DND-41 (cell line): ENCODE measurements around the gene RBMS3.

Source experiments
- ATAC-seq: fragments of 200-7000 bp; cut with Tn5 transposase; 3 replicates; pipeline ENCODE4 v1.9.1; 2021; ENCODE audit warnings: low read depth; ENCODE audit not compliant: insufficient read depth
- DNase-seq: peaks from one replicate; pipeline ENCODE4 v3.0.0-alpha.2; 2020
- H2AFZ ChIP-seq: 2 replicates; pipeline ENCODE4 v1.6.0; 2012; ENCODE audit warnings: low read depth, low read length
- H3K27ac ChIP-seq: 2 replicates; pipeline ENCODE4 v1.5.1; 2012; ENCODE audit warnings: low read length, inconsistent platforms
- H3K27me3 ChIP-seq: fragments of 200-600 bp; sonication (generic); 2 replicates; pipeline ENCODE4 v1.6.0; 2012; ENCODE audit warnings: low read length, mild to moderate bottlenecking, inconsistent platforms; ENCODE audit not compliant: insufficient read depth, poor library complexity
- H3K36me3 ChIP-seq: 2 replicates; pipeline ENCODE4 v1.5.1; 2012; ENCODE audit warnings: low read length, inconsistent platforms; ENCODE audit not compliant: insufficient read depth
- H3K4me1 ChIP-seq: 2 replicates; pipeline ENCODE4 v1.5.1; 2012; ENCODE audit warnings: mild to moderate bottlenecking, low read length; ENCODE audit not compliant: insufficient read depth
- H3K4me2 ChIP-seq: 2 replicates; pipeline ENCODE4 v1.6.0; 2012; ENCODE audit warnings: mild to moderate bottlenecking, moderate library complexity, low read length, inconsistent platforms; ENCODE audit not compliant: insufficient read depth
- H3K4me3 ChIP-seq, 2 experiments: fragments of 200-600 bp in 1 of 2; shearing (Covaris generic) in 1 of 2; 2 replicates each; pipeline ENCODE4 v1.5.1; 2012 to 2016; ENCODE audit warnings: inconsistent platforms in 2 of 2, low read length in 2 of 2, mild to moderate bottlenecking in 2 of 2, low read depth in 1 of 2, moderate library complexity in 1 of 2
- H3K79me2 ChIP-seq: 2 replicates; pipeline ENCODE4 v1.6.0; 2012; ENCODE audit warnings: low read length, inconsistent platforms; ENCODE audit not compliant: insufficient read depth
- H3K9ac ChIP-seq: 2 replicates; pipeline ENCODE4 v1.6.0; 2012; ENCODE audit warnings: low read depth, mild to moderate bottlenecking, inconsistent platforms, low read length, moderate library complexity
- H3K9me3 ChIP-seq: 2 replicates; pipeline ENCODE4 v1.5.1; 2012; ENCODE audit warnings: low read length, moderate library complexity, mild to moderate bottlenecking, inconsistent platforms; ENCODE audit not compliant: insufficient read depth, severe bottlenecking
- H4K20me1 ChIP-seq: 2 replicates; pipeline ENCODE4 v1.6.0; 2012; ENCODE audit warnings: low read length; ENCODE audit not compliant: insufficient read depth
- CTCF ChIP-seq: IDR thresholded peaks from 2 replicates; pipeline ENCODE4 v1.5.1; 2012; ENCODE audit warnings: borderline replicate concordance, low read length, moderate library complexity, mild to moderate bottlenecking; ENCODE audit not compliant: poor library complexity, severe bottlenecking; ENCODE audit errors: extremely low read depth
- EZH2 ChIP-seq: IDR thresholded peaks from 3 replicates; pipeline ENCODE4 v1.6.1; 2012; ENCODE audit warnings: borderline replicate concordance, low read depth, mild to moderate bottlenecking, moderate library complexity, low read length, inconsistent platforms; ENCODE audit not compliant: severe bottlenecking

RBMS3 gene

GRCh38 chr3:30026851-30027250, 746.0 kb downstream of the RBMS3 start:
- H3K4me1 ChIP-seq: no peaks in the 10 kb centered on the region
- H3K36me3 ChIP-seq: no peaks in the 10 kb centered on the region
- H2AFZ ChIP-seq: no peak overlapping the region
- ATAC-seq (no peak), DNase-seq (no peak)
- H3K79me2 ChIP-seq: no peaks in the 10 kb centered on the region
- H4K20me1 ChIP-seq: no peaks in the 10 kb centered on the region
- TF ChIP-seq CTCF (no peak), EZH2 (no peak)
- H3K9ac ChIP-seq: no peak overlapping the region
- no peaks in the 10 kb centered on the region for H3K9me3 ChIP-seq
- H3K27ac ChIP-seq: no peak overlapping the region
- no peak overlapping the region for H3K4me2 ChIP-seq
- H3K27me3 ChIP-seq: no peaks in the 10 kb centered on the region
- H3K4me3 ChIP-seq: no peak overlapping the region

DNA sequence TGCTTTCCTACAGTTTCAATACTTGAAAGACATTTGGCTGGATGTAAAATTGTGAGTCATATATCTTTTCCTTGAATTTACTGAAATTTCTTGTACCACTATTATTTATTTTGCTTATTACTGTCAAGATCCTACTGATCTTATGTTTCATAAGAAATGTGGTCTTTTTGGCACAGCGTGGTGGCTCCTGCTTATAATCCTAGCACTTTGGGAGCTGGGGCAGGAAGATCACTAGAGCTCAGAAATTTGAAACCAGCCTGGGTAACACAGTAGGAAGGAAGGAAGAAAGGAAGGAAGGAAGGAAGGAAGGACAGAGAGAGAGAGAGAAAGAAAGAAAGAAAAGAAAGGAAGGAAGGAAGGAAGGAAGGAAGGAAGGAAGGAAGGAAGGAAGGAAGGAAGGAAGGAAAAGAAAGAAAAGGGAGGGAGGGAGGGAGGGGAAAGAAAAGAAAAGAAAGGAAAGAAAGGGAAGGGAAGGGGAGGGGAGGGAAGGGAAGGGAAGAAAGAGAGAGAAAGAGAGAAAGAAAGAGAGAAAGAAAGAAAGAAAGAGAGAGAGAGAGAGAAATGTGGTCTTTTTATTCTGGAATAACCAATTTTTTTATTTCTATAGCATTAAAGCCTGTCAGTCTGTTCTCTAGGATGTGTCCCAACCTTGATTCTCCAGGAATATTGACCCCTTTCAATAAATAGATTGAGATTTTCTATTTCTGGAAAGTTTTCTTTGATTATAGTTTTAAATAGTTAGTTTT, 753.5 kb downstream of the RBMS3 start:
- no peaks in the 10 kb centered on the region for H3K27me3 ChIP-seq
- no peaks in the 10 kb centered on the region for H3K79me2 ChIP-seq
- H3K4me3 ChIP-seq: no peak overlapping the region
- no peak overlapping the region for H3K4me2 ChIP-seq
- TF ChIP-seq CTCF (no peak), EZH2 (no peak)
- DNase-seq (no peak), ATAC-seq (no peak)
- no peak overlapping the region for H3K9ac ChIP-seq
- no peaks in the 10 kb centered on the region for H3K36me3 ChIP-seq
- H3K9me3 ChIP-seq: no peaks in the 10 kb centered on the region
- no peak overlapping the region for H3K27ac ChIP-seq
- H3K4me1 ChIP-seq: no peaks in the 10 kb centered on the region
- no peak overlapping the region for H2AFZ ChIP-seq
- H4K20me1 ChIP-seq: no peaks in the 10 kb centered on the region

- H2AFZ ChIP-seq: no peak overlapping the region
Measured at GRCh38 chr3:30035935-30036567, 755.2 kb downstream of the RBMS3 start.

More at GRCh38 chr3:30035935-30036567, 755.2 kb downstream of the RBMS3 start:
- Histone ChIP-seq H3K4me1 (no peaks in the 10 kb centered on the region), H3K9ac (no peak overlapping the region), H3K27me3 (no peaks in the 10 kb centered on the region), H3K9me3 (no peaks in the 10 kb centered on the region), H3K79me2 (no peaks in the 10 kb centered on the region), H3K4me2 (no peak overlapping the region), H3K4me3 (no peak overlapping the region), H3K27ac (no peak overlapping the region), H3K36me3 (no peaks in the 10 kb centered on the region), H4K20me1 (no peaks in the 10 kb centered on the region)
- no peak for DNase-seq
- no peak for ATAC-seq
- TF ChIP-seq EZH2 (no peak), CTCF (no peak)
